GM18505 (cell line): Measurements from ENCODE around the gene HVCN1.
"Not testable (repeated sequence)": the region's sequence is repeated elsewhere in the genome, so short reads cannot be mapped to it uniquely, and the experiment has no call there.

ENCODE experiments used
- ATAC-seq: cut with Tn5 transposase; IDR thresholded peaks from one replicate; pipeline ENCODE4 v1.9.1; 2021; ENCODE audit not compliant: unreplicated experiment
- POLR2A ChIP-seq: IDR thresholded peaks from 4 replicates; pipeline ENCODE4 v1.6.1; 2011; ENCODE audit warnings: borderline replicate concordance; ENCODE audit not compliant: insufficient read depth, insufficient read length; ENCODE audit errors: extremely low read depth

Gene HVCN1

DNA sequence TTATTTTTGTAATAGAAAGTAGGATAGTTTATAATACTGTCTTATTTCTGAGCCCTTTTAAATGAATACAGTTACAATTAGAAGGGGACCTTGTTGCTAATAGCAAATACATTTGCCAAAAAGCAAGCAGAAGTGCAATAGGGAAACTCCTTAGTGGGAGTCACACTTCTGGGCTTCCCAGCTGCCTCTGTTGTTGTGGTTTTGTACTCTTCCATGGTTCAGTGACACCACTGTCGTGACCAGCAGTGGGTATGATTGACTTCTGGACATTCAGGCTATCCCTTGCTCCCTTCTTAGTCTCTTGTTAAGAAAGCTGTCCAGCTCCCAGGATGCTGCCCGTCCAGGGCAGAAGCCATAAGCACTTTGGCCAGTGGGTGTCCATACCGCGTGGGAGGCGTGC is 52.4 kb downstream of the HVCN1 start:
- ATAC-seq, result no peak

DNA sequence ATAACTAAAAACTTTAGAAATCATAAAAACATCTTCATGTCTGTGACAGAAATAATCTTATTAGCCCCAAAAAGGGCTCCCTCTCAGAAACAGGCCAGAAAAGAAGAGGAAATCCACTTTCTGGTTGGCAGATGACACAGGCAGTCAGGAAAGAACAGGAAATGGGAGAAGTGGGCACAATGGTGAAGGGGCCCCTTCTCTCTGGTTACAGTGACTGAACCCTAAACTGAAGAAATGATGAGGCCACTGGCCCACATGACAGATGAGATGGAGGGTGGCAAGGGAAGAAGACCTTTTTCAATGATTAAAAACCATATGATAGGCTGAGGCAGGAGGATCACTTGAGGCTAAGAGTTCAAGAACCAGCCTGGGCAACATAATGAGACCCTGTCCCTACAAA is 53.9 kb downstream of the HVCN1 start:
- no peak for TF ChIP-seq POLR2A
- no peak for ATAC-seq

More for the DNA sequence above, 52.4 kb downstream of the HVCN1 start:
- no peak for TF ChIP-seq POLR2A

DNA sequence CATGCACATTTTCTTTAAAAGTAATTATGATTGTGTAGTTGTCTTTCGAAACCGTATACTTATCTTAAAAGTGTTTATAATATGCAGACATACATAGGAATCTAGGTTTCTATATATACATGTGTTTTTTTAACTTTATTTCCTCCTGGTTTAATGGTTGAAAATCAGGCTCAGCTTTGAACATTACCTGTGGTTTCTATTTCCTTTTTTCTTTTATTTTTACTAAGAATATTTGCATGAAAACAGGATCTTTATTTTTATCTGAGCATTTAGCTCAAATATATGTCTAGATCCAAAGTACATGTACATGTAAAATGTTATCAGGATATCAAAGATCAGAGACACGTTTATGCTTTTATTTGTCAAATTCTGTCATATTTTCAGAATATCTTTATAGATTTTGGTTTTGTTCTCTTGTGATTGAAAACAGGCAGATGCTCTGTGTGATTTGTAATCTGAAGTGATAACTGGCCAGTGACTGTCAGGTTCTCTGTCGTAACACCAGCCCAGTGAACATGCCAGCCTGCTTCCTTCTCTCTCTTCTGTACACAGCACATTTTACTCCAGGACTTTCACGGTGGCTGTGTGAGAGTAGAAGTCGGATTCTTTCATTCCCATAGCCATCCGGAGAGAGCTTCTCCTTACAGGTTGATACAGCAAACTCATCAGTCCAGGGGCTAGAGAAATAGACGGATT is 61.3 kb downstream of the HVCN1 start:
- no peak for ATAC-seq
- TF ChIP-seq POLR2A, result no peak

DNA sequence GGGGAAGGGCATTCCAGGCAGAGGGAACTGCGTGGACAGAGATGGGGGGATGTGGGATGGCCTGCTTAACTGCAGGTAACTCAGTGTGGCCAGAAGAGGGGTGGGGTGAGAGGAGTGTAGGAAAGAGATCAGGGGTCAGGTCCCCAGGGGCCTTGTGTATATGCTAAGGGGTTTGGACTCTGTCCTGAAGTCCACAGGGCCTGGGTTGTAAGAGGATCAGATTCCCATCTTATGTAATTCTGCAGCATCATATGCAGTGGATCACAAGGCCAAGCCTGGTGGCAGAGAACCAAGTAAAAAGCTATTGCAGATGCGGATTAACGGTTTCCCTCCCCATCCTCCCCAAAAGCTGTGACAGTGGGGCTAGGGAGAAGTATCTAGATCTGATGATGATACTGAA is 66.3 kb downstream of the HVCN1 start:
- no peak for TF ChIP-seq POLR2A
- ATAC-seq, result no peak

DNA sequence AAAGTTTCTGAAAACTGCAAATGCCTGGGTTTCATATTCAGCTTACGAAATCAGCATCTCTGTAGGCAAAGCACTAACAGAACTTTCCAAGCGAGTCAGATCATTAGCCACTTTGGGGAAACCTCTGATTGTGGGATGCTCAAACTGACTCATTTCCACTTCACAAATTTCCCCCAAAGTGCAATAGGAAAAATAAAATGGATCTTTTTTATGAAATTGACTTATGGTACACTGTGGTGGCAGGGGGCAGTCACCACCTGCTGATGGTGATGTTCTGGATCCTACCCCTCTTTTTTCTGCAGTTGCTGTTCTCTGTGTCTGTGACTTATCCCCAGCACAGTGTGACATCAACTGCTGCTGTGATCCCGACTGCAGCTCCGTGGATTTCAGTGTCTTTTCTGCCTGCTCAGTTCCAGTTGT is 69.4 kb downstream of the HVCN1 start:
- peak; percentile 51 for ATAC-seq
- peak; percentile 16 for TF ChIP-seq POLR2A

DNA sequence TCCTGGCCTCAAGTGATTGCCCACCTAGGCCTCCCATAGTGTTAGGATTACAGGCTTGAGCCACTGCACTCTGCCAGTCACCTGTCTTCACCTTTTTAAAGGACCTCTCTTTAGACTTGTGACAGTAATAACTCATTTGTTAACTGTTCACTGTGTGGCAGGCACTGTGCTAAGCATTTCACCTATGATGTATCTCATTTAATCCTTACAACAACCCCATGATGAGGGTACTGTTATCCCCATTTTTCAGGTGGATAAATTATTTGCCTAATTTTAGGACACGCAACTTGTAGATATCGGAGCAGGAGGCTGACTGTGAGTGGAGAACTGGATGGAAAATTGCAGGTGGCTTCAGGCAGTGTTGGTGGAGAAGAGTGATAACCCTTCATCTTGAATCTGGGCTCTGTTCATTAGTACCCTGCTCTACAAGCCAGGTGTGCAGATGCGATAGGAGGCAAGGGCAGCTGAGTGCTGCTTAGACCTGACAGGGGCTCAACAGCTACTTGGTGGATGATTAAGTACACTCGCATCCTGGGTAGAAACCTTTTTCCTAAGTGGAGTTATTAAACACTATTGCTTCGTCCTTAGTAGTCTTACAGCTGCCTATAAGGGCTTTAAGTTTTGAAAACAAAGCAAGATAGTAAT is 72.3 kb downstream of the HVCN1 start:
- ATAC-seq, result no peak
- TF ChIP-seq POLR2A, result no peak

DNA sequence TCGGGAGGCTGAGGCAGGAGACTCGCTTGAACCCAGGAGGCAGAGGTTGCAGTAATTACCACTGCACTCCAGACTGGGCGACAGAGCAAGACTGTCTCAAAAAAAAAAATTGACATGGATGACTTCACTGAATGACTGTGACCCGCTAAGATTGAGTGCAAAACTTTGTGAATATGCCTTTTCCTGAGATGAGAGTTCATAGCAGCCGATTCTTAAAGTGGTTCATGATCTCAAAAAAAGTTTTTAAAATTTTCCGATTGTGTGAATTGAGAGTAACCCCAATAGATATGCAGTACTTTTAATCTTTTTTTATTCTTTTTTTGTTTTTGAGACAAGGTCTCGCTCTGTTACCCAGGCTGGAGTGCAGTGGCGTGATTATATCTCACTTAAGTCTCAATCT is 73.7 kb downstream of the HVCN1 start:
- no peak for TF ChIP-seq POLR2A
- ATAC-seq, result no peak

DNA sequence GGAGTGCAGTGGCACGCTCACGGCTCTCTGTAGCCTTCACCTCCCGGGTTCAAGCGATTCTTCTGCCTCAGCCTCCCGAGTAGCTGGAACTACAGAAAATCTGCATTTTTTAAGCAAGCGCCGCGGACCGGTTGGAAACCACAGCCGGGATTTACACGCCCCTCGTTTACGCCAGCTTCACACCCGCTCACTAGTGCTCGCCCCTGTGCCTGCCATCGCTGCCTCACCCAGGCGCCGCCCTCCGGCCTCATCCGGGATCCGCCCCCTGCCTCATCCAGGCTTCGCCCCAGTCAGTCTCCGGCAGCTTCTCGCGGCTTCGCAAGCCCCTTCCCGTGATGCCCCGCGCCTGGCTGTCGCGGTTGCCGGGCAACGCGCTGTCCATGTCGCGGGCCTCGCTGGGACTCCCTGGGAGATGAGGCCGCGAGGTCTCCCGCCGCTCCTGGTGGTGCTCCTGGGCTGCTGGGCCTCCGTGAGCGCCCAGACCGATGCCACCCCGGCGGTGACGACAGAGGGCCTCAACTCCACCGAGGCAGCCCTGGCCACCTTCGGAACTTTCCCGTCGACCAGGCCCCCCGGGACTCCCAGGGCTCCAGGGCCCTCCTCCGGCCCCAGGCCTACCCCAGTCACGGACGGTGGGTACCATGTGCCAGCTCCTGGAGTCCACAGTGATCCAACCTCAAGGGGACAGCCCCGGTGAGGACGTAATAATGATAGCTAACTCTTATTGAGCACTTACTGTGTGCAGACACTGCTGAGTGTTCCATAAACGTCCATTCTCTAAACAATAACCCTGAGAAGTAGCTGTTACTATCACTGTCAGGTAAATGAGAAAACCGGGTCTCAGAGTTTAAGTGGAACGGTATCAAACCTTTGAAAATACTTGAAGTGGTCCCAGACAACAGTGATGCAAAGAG is 74.9 kb downstream of the HVCN1 start, which contains the start of gene TCTN1:
TSS of gene TCTN1 (plus strand) at position 359 of the 914 bp plus-strand sequence. CDS start at position 413, 54 bp downstream.
- peak; percentile 85 for TF ChIP-seq POLR2A
- ATAC-seq, result peak; percentile 88

DNA sequence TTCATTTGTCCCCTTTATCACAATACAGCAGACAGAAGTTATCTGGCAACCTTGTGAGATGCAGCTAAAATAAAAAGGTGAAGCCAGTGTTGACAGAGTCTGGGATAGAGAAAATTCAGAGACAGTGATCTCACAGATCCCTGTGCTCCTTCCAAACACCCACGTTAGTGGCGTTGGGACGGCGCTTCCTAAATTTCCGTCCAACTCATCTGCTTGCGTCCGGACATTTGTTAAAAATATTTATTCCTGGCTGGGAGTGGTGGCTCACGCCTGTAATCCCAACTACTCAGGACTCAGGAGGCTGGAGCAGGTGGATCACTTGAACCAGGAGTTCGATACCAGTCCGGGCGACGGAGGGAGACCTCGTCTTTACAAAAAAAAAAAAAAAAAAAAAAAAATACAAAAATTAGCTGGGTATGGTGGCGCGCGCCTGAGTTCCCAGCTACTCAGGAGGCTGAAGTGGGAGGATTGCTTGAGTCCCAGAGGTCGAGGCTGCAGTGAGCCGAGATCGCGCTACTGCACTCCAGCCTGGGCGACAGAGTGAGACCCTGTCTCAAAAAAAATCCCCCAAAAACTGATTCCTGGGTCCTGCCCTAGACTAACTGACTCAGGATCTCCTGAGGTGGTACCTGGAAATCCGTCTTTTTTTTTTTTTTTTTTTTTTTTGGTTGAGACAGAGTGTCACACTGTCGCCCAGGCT is 75.7 kb downstream of the HVCN1 start:
- TF ChIP-seq POLR2A, result no peak
- ATAC-seq, result no peak

DNA sequence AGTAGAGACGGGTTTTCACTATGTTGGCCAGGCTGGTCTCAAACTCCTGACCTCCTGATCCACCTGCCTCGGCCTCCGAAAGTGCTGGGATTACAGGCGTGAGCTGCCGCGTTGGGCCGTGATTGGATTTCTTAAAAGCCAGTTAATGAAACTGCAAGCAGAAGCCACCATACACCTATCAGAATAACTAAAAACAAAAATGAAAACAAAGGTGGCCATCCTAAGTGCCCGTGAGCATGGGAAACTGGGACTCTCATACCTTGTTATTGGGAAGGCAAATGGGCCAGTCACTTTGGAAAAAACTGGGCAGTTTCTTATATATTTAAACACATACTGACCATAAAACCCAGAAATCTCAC is 82.7 kb downstream of the HVCN1 start:
- no peak for ATAC-seq
- TF ChIP-seq POLR2A, result peak; percentile 0

DNA sequence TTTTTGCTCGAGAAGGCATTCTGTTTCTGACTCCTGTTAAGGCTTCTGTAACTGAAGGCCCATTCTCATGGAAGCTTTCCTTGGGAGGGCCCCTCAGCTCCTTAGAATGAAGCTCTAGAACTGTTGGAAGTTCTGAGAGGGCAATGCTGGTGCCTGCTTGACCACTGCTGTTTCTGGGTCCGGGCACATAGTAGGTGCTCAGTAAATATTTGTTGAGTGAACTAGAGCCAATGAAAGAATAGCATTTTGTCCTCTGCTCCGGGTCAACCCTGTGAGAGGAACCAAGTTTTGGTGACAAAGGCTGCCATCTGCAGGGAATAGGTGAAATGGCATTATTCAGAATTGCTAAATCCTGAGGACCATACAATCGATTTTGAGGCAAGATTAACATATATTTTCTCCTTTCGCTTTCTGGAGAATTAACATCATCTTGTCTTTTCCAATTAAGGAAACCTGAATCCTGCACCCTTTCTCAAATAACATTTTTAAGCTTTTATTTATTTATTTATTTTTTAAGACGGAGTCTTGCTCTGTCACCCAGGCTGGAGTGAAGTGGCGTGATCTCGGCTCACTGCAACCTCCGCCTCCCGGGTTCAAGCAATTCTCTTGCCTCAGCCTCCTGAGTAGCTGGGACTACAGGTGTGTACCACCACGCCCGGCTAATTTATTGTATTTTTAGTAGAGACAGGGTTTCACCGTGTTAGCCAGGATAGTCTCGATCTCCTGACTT is 86.7 kb downstream of the HVCN1 start:
- not testable (repeated sequence) for ATAC-seq

DNA sequence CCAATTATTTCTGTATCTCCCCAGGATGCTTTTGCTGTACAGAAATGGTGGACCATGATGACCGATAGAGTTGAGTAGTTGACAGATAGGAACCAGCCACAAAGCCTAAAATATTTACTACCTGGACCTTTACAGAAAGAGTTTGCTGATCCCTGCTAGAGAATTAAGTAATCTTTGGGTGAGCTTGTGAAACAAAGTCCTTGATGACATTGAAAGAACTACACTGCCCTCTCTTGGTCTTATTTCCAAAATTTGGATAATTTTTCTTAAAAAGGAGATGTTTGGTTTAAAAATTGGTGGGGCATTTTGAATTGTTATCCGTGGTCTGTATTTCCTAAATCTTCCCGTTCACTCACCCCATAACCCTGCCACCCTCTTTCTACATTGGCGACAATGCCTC is 88.7 kb downstream of the HVCN1 start:
- TF ChIP-seq POLR2A, result no peak

More for the DNA sequence above, 88.7 kb downstream of the HVCN1 start:
- no peak for ATAC-seq
